B cell (primary cell): Measurements from ENCODE around the gene GDF9. TPM values are rescaled to one million over a fixed set of nuclear protein-coding genes. Genes with fewer than 3 reads are reported as not detected.
A peak's percentile ranks its signal among the peaks of the same experiment; 100 is the strongest.

Experiments
- ATAC-seq: fragments of 200-7000 bp; cut with Tn5 transposase; one replicate; pipeline ENCODE4 v1.10.0; 2021; ENCODE audit warnings: low read depth, mild to moderate bottlenecking, moderate number of reproducible peaks, moderate library complexity
- CTCF ChIA-PET: fragments of 350-600 bp; sonication (Branson Sonifier 250); formaldehyde crosslinking; loops from one replicate; lab custom pipeline; 2021; ENCODE audit warnings: antibody characterized with exemption, inconsistent platforms; lab: Charles Lee
- POLR2A ChIA-PET: fragments of 350-600 bp; sonication (Branson Sonifier 250); formaldehyde crosslinking; loops from one replicate; lab custom pipeline; 2021; ENCODE audit warnings: antibody characterized with exemption; lab: Charles Lee
- DNase-seq: peaks from one replicate; pipeline ENCODE4 v3.0.0; 2013
- H2AFZ ChIP-seq: 2 replicates; pipeline ENCODE4 v1.6.1; 2012; ENCODE audit warnings: mild to moderate bottlenecking, low read depth, low read length; ENCODE audit not compliant: insufficient read depth, poor library complexity, severe bottlenecking
- H3K27ac ChIP-seq, 2 donors: 1 replicate in 1 of 2; 2 replicates in 1 of 2; pipeline ENCODE4 v1.5.1; 2012 to 2013; ENCODE audit warnings: low read length in 2 of 2, mild to moderate bottlenecking in 2 of 2, moderate library complexity in 1 of 2
- H3K27me3 ChIP-seq, 4 experiments: fragments of 200-600 bp in 1 of 4; sonication (generic) in 1 of 4; replicated peaks in 1 of 4; 1 replicate in 2 of 4; 2 replicates in 2 of 4; pipeline versions ENCODE4 v1.6.1 to v1.7.0; 2013 to 2016; ENCODE audit warnings: low read length in 3 of 4, mild to moderate bottlenecking in 2 of 4, mixed read lengths in 1 of 4, moderate library complexity in 1 of 4; ENCODE audit not compliant: insufficient read depth in 4 of 4, control insufficient read depth in 3 of 4; ENCODE audit errors: control extremely low read depth in 1 of 4
- H3K36me3 ChIP-seq, 2 experiments: replicated peaks in 1 of 2; 1 replicate in 1 of 2; 2 replicates in 1 of 2; pipeline versions ENCODE4 v1.6.1 to v1.7.1; 2013; ENCODE audit warnings: low read length in 1 of 2; ENCODE audit not compliant: insufficient read depth in 2 of 2, control insufficient read depth in 1 of 2; ENCODE audit errors: control extremely low read depth in 1 of 2, extremely low read depth in 1 of 2
- H3K4me1 ChIP-seq, 2 donors: fragments of 200-600 bp in 1 of 2; sonication (generic) in 1 of 2; 1 replicate in 1 of 2; 2 replicates in 1 of 2; pipeline versions ENCODE4 v1.5.1 to v1.6.1; 2013 to 2017; ENCODE audit warnings: low read length in 2 of 2; ENCODE audit not compliant: control insufficient read depth in 2 of 2, insufficient read depth in 2 of 2
- H3K4me2 ChIP-seq: replicated peaks from 2 replicates; pipeline ENCODE3; 2012; ENCODE audit warnings: mild to moderate bottlenecking, low read depth, low read length; ENCODE audit not compliant: poor library complexity, severe bottlenecking
- H3K4me3 ChIP-seq, 5 experiments: fragments of 200-600 bp in 1 of 5; sonication (generic) in 1 of 5; 1 replicate in 3 of 5; 2 replicates in 2 of 5; pipeline versions ENCODE4 v1.5.1 to v1.7.0; 2011 to 2016; ENCODE audit warnings: low read length in 4 of 5, mild to moderate bottlenecking in 4 of 5, low read depth in 2 of 5, control low read depth in 1 of 5, moderate library complexity in 1 of 5; ENCODE audit not compliant: insufficient read depth in 1 of 5; ENCODE audit errors: control extremely low read depth in 1 of 5, extremely low read depth in 1 of 5
- H3K79me2 ChIP-seq: fragments of 200-600 bp; sonication (generic); one replicate; pipeline ENCODE4 v1.6.0; 2016; ENCODE audit warnings: low read length; ENCODE audit not compliant: control insufficient read depth, insufficient read depth
- H3K9ac ChIP-seq: fragments of 200-600 bp; sonication (generic); 2 replicates; pipeline ENCODE4 v1.6.1; 2017; ENCODE audit warnings: mild to moderate bottlenecking, low read length, moderate library complexity
- H3K9me3 ChIP-seq, 3 donors: one replicate each; pipeline versions ENCODE4 v1.6.1 to v1.7.1; 2013; ENCODE audit warnings: low read length in 2 of 3; ENCODE audit not compliant: control insufficient read depth in 2 of 3, insufficient read depth in 1 of 3; ENCODE audit errors: control extremely low read depth in 1 of 3
- H4K20me1 ChIP-seq: 2 replicates; pipeline ENCODE4 v1.6.0; 2012; ENCODE audit warnings: mild to moderate bottlenecking, low read length; ENCODE audit not compliant: insufficient read depth, control insufficient read depth, poor library complexity, severe bottlenecking
- H3K27ac Mint-ChIP-seq: one replicate; pipeline ENCODE4 v1.8.0; 2021; ENCODE audit warnings: mixed read lengths
- H3K27me3 Mint-ChIP-seq: one replicate; pipeline ENCODE4 v1.8.0; 2021; ENCODE audit warnings: mixed read lengths
- H3K4me1 Mint-ChIP-seq: one replicate; pipeline ENCODE4 v1.8.0; 2021; ENCODE audit warnings: mixed read lengths
- H3K4me3 Mint-ChIP-seq: one replicate; pipeline ENCODE4 v1.8.0; 2021; ENCODE audit warnings: mixed read lengths
- H3K9me3 Mint-ChIP-seq: one replicate; pipeline ENCODE4 v1.8.0; 2022; ENCODE audit warnings: mixed read lengths; ENCODE audit not compliant: insufficient read depth
- CTCF ChIP-seq: fragments of 200-600 bp; IDR thresholded peaks from one replicate; pipeline ENCODE4 v1.8.0; 2022; ENCODE audit warnings: antibody characterized with exemption, mild to moderate bottlenecking
- EZH2 ChIP-seq: IDR thresholded peaks from 2 replicates; pipeline ENCODE4 v1.6.1; 2012; ENCODE audit warnings: borderline replicate concordance, low read depth, mild to moderate bottlenecking, moderate library complexity, low read length; ENCODE audit not compliant: insufficient read depth, poor library complexity, severe bottlenecking
- whole genome bisulfite sequencing: methylation state at CpG from one replicate; pipeline ENCODE4 v1.1.5; 2013; ENCODE audit warnings: missing lambda C conversion rate; ENCODE audit not compliant: insufficient coverage; 5-methylcytosine and 5-hydroxymethylcytosine counted together
- intact Hi-C: fragments of 100-400 bp; cut with micrococcal nuclease; formaldehyde crosslinking; loops from one replicate; pipeline ENCODE4 v1.10.0; 2022
- polyA plus RNA-seq: library from polyadenylated mRNA; depleted of rRNA; stranded (reverse); fragments of >200 nt; gene quantifications from 2 replicates; pipeline ENCODE4 v1.2.3, GENCODE V29; 2012
- total RNA-seq, 2 donors: library from RNA; stranded (reverse); fragments of 120-200 nt in 1 of 2; gene quantifications; 1 replicate in 1 of 2; 2 replicates in 1 of 2; pipeline versions ENCODE4 v1.2.3 to v1.2.4, GENCODE V29; 2013 to 2022

Gene GDF9
- total and polyA plus RNA-seq, 2 donors (not counting 1 experiment from before 2014, with no cell fraction given), result 0.67 to 0.88 TPM

GRCh38 chr5:132867046-132867451 lies 780 bp upstream of the GDF9 start:
- peak; percentile 5 for ATAC-seq
- Histone ChIP-seq H3K9ac (peak overlapping the region; percentile 94), H3K27me3 (no peaks in the 10 kb centered on the region), H3K36me3 (peaks cover 0 to 8% of the 10 kb centered on the region in 2 experiments), H3K4me2 (peak overlapping the region; percentile 88), H3K9me3 (no peaks in the 10 kb centered on the region), H4K20me1 (no peaks in the 10 kb centered on the region), H3K4me1 (peaks cover 16 to 19% of the 10 kb centered on the region in 2 donors), H3K4me3 (peak overlapping the region; percentile 67 to 93 (median 81)), H2AFZ (peak overlapping the region; percentile 98), H3K27ac (peak overlapping the region; percentile 92 to 93), H3K79me2 (no peaks in the 10 kb centered on the region)
- Mint-ChIP-seq H3K4me1 (peaks cover 26% of the 10 kb centered on the region), H3K4me3 (peak overlapping the region; percentile 93), H3K9me3 (no peaks in the 10 kb centered on the region), H3K27me3 (no peaks in the 10 kb centered on the region), H3K27ac (peak overlapping the region; percentile 98)
- intact Hi-C loops, result loop anchor here (5.0 kb wide), 3 partner anchors 310 to 480 kb away; partner anchors contain the start of gene RAD50
- CTCF ChIA-PET, result interaction anchor here (1.0 to 1.2 kb wide), 2 partner anchors 10 to 13 kb away, joined by 4 to 5 read pairs; no protein-coding TSS in a partner anchor
- no peak for DNase-seq
- 6% methylated on average over 13 of the region's 13 CpGs for WGBS
- POLR2A ChIA-PET, result interaction anchor here (0.6 to 1.3 kb wide), 3 partner anchors 10 to 377 kb away, joined by 3 to 9 read pairs (median 3); partner anchors contain the start of gene IRF1
- no peak for TF ChIP-seq EZH2
- no peak for TF ChIP-seq CTCF

GRCh38 chr5:132865668-132866341 lies 464 bp downstream of the GDF9 start:
- H3K9me3 ChIP-seq, result no peaks in the 10 kb centered on the region
- Mint-ChIP-seq H3K27me3 (no peaks in the 10 kb centered on the region), H3K4me3 (peak overlapping the region; percentile 93), H3K4me1 (peaks cover 26% of the 10 kb centered on the region), H3K27ac (peak overlapping the region; percentile 98), H3K9me3 (no peaks in the 10 kb centered on the region)
- no peak for TF ChIP-seq EZH2
- H3K27ac ChIP-seq, result peak overlapping the region; percentile 92 to 93
- H3K4me2 ChIP-seq, result peak overlapping the region; percentile 88
- H4K20me1 ChIP-seq, result no peaks in the 10 kb centered on the region
- WGBS, result 41% methylated on average over 29 of the region's 30 CpGs
- intact Hi-C loops, result loop anchor here (1.0 to 5.0 kb wide), 8 partner anchors 36 to 497 kb away; partner anchors contain the start of genes HSPA4, KIF3A, RAD50 and SHROOM1
- peaks cover 16 to 19% of the 10 kb centered on the region in 2 donors for H3K4me1 ChIP-seq
- H3K79me2 ChIP-seq, result no peaks in the 10 kb centered on the region
- DNase-seq (no peak), ATAC-seq (peak; percentile 23)
- peak overlapping the region; percentile 67 to 93 (median 81) for H3K4me3 ChIP-seq
- POLR2A ChIA-PET, result interaction anchor here (0.5 to 1.0 kb wide), 3 partner anchors 37 to 376 kb away, joined by 3 read pairs; partner anchors contain the start of gene IRF1
- peaks cover 0 to 8% of the 10 kb centered on the region in 2 experiments for H3K36me3 ChIP-seq
- CTCF ChIA-PET, result interaction anchor here (1.3 to 2.9 kb wide), 3 partner anchors 35 to 365 kb away, joined by 4 to 13 read pairs (median 6); partner anchors contain the start of gene SHROOM1
- H2AFZ ChIP-seq, result peak overlapping the region; percentile 98
- no peaks in the 10 kb centered on the region for H3K27me3 ChIP-seq
- peak overlapping the region; percentile 94 for H3K9ac ChIP-seq
